Stimulated activated CD4-positive, alpha-beta T cell treated with anti-CD3 and anti-CD28 coated beads, Interleukin-2, amount 100 ng/mL, for 24 hours (primary cell): ENCODE results near the gene CCDC175.

ENCODE experiments used
- DNase-seq, 2 donors: peaks; one replicate each; pipeline ENCODE4 v3.0.0-alpha.2; 2020

The CCDC175 gene

GRCh38 chr14:59576332-59577294 lies at the start of gene CCDC175:
CCDC175 (minus strand) TSS chr14:59576812; CDS start chr14:59576775, 37 bp downstream.
- peak; percentile 83 to 91 for DNase-seq

GRCh38 chr14:59622631-59623030 lies 46.0 kb upstream of the CCDC175 start:
- no peak for DNase-seq

GRCh38 chr14:59619061-59619460 lies 42.4 kb upstream of the CCDC175 start:
- DNase-seq = no peak

DNA sequence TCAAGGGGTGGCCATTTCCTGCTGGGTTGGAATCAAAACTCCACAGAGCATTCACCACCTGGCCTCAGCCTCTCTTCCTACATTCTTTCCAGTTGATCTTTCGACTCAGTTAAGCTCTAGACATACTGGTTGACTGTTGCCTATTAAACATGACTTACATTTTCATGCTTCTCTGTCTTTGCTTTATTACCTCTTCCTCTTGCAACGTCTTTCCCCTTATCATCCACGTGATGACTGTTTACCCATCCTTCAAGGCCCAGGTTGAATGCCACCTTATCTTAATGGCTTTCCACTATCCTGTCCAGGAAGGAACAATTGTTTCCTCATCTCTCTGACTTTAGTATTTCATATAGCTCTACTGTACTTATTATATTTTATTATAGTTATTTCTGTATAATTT lies 24.4 kb upstream of the CCDC175 start:
- DNase-seq = no peak

DNA sequence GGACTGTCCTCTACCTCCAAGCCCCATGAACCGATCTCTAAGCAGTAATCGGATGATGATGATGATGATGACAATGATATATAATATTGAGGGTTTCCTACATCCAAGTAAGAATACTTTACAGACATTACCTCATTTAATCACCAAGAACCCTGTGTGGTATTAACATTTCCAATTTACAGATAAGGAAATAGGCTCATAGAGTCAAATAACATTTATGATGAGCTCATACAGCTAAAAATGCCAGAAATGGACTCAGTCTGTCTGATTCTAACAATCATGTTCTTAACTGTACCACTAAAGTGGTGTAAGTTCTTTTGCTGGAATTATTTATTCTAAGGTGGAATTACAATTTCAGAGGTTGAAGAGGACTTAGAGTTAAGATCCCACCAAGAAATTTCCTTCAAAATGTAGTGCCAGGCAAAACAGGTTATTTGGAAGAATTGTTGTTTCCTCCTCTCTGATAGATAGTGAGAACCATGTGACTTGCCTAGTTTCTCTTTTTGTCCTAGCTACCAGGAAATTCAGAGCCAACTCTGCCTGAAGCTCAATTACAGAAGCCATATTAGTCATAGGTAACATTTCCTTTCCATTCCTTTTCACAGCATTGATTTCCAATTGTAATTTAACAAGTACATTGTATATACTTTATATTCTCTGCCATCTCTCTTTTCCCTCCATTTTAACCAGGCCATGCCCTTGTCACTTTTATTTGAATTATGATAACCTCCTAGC lies 23.8 kb upstream of the CCDC175 start:
- no peak for DNase-seq

- DNase-seq = no peak
Observed at GRCh38 chr14:59595071-59595470, 18.5 kb upstream of the CCDC175 start.

DNA sequence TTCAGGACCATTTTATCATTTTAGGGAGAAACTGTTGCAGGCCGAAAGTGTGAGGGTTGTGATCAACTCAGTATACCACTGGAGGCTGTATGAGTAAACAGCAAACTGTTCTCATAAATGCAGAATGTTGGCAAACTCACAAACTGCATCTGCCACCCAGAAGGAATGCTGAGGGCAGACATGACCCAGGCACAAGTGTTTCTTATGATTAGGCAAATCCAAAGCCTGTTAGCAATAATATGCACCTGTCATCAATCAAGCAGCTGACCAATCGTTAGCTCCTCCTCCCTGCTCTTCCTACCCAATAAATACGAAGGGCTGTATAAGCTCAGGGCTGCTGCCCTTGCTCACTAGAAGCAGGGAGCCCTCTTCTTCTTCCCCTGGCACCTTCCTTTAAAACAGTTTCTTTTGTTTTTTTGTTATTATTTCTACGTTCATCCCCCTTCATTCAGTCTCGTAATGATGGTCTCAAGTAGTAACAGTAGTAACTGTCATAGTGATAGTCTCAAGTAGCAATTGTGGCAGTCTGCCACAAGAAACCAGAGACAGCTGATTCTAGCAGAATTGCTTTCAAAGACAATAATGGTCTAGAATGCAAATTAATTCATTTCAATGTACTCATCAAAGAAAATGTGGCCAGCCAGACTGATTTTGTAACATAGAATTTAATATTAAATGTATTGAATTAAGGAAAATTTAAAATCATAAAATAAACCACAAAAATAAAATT lies 15.2 kb upstream of the CCDC175 start:
- DNase-seq = no peak

DNA sequence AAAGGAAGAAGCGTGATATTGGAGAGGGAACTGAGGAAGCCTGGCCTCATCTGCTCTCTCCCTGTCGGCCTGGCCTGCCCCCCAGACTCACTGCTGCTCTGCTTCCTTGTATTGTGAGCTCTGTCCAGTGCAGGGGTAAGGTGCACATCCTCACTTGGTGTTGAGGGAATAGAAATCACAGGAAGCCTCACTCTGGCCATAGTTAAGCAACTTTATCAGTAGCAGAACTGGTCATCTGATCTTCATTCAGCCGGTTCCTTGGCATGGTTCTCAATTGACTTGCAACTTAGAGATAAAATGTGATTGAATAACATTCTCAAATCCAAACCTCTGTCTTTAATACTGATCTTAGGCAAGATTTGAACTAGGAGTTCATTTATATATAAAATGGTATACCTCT lies 11.5 kb upstream of the CCDC175 start:
- DNase-seq = no peak

- DNase-seq = no peak
Observed at GRCh38 chr14:59585891-59586554, 9.4 kb upstream of the CCDC175 start.

- no peak for DNase-seq
Observed at GRCh38 chr14:59583755-59584154, 7.1 kb upstream of the CCDC175 start.

GRCh38 chr14:59582845-59583509 lies 6.4 kb upstream of the CCDC175 start:
- DNase-seq = no peak

GRCh38 chr14:59582161-59582560 lies 5.5 kb upstream of the CCDC175 start:
- no peak for DNase-seq

- DNase-seq = no peak
Observed at GRCh38 chr14:59580911-59581310, 4.3 kb upstream of the CCDC175 start.

- DNase-seq = no peak
Observed at GRCh38 chr14:59570122-59570521, 6.5 kb downstream of the CCDC175 start.

DNA sequence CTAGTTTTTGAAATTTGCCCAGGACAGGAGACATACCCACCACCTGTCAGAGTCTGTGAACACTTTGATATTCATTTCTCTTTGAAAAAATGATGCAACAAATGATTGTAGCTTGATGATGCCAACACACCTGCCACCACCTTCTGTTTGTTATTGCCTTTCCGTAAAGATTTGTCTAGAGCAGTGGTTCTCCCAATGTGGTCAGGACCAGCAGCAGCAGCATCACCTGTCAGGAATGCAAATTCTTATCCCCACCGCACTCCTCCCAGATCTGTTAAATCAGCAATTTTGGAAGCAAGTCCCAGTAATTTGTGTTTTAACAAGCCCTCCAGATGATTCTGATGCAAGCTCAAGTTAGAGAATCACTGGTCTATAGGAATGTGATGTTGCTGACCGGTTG lies 9.9 kb downstream of the CCDC175 start:
- DNase-seq = no peak

DNA sequence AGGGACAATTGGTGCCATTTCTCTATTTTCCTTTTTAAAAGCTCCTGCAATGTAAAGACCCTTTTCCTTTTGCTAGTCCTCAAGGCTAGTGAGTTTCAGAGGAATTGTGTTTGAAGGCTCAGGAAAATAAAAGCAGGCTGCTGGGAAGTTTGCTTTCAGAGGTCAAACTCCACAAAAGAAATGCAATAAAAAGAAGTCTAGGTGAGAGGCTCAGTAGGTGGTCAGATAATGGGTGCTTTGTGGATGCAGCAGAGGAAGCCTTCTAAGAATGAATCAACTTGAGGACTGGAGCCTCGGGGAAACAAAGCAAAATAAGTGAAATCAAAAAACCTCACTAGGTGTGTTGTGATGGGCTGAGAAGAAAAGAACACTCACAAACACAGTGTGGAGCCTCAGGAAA lies 10.3 kb downstream of the CCDC175 start:
- no peak for DNase-seq

DNA sequence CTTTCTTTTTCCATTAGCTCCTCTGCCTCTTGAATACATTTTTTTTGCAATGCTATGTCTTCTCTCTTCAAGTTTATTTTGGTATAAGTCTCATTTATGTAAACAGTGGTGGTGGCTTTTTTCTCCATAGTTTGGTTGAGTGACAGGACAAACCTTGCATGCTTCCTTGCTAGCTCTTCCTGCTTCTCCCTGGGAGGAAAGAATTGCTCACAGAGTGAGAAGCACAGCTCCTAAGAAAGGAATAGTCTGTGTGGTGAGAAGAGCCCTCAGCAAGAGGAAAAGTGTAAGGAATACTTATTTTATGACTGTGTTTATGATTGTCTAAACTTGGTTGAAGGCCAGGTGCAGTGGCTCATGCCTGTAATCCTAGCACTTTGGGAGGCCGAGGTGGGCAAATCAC lies 11.5 kb downstream of the CCDC175 start:
- no peak for DNase-seq

GRCh38 chr14:59564366-59564765 lies 12.2 kb downstream of the CCDC175 start:
- no peak for DNase-seq

GRCh38 chr14:59547310-59547709 lies 29.3 kb downstream of the CCDC175 start:
- no peak for DNase-seq

- no peak for DNase-seq
Observed at GRCh38 chr14:59543873-59544272, 32.7 kb downstream of the CCDC175 start.

DNA sequence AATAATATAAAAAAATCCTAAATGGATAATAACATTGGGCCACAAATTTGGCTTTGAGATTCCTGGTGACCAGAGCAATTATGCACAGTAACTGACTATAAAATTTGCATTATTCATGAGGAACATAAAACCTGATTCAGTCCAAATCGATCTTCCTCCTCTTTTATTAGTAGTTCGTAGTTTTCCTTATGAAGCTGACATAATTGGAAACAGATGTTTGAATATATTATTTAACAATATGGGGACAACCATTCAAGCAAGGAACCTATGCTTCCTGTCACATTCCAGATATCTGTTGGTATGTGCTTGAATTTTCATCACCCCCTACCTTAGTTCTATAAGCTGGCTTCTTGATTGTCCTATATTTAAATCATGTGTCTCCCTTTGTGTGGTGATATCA lies 34.9 kb downstream of the CCDC175 start:
- DNase-seq = no peak

DNA sequence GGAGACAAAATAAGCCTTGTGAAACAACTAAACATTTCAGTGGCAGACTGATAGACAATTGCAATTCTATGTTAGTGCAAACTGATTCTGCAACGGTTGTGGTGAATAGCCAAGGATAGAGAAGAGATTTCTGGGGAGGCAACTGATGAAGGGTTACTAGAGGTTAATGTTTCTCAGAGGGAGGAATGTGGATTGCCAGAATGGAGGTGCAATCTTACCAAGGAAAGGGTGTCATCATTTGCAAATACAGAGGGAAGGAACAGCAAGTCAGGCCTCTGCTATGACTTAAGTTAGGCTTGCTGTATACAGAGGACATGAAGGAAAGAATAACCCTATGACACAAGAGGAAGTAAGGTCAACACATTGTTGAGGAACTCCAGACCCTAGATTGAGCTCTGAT lies 35.8 kb downstream of the CCDC175 start:
- DNase-seq = no peak
